Esophagus muscularis mucosa (tissue), 4 donors: ENCODE measurements around the gene VPS13D.

ENCODE experiments used
- EP300 ChIP-seq: sonication (generic); formaldehyde crosslinking; IDR thresholded peaks from one replicate; pipeline ENCODE4 v1.6.1; 2017; ENCODE audit warnings: antibody characterized with exemption
- POLR2A ChIP-seq: fragments of 450-650 bp; IDR thresholded peaks from one replicate; pipeline ENCODE4 v1.6.1; 2017; ENCODE audit warnings: antibody characterized with exemption, moderate library complexity, mild to moderate bottlenecking, low read depth
- POLR2AphosphoS5 ChIP-seq, 2 donors: sonication (generic); formaldehyde crosslinking; IDR thresholded peaks; one replicate each; pipeline ENCODE4 v1.6.1; 2017; ENCODE audit warnings: antibody characterized with exemption in 2 of 2
- TF ChIP-seq, protein P1 (sequence below), 3 experiments: fragments of 200-600 bp in 2 of 3; fragments of 450-650 bp in 1 of 3; sonication (generic) in 2 of 3; IDR thresholded peaks; one replicate each; pipeline ENCODE4 v1.5.1; 2017 to 2019; ENCODE audit warnings: antibody characterized with exemption in 3 of 3, mild to moderate bottlenecking in 2 of 3, moderate library complexity in 1 of 3

DNA sequence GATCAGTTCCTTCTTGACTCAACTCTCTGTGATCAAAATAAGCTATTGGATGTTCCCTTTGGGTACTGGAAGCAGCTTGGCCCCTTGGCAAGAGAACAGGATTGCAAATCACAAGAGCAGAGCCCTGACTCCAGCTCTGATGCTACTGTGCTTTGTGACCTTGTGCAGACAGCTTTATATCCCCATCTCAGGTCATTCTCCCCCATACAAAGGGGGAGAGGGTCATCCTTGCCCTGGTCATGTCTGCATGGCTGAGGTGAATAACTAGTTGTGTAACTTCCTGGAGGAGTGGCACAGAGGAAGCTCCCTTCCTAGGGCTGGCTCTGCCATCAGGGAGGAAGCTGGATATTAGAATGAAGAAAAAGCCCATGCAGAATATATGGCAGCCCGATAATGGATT, 245.3 kb downstream of the VPS13D start:
- TF ChIP-seq, protein P1, sequence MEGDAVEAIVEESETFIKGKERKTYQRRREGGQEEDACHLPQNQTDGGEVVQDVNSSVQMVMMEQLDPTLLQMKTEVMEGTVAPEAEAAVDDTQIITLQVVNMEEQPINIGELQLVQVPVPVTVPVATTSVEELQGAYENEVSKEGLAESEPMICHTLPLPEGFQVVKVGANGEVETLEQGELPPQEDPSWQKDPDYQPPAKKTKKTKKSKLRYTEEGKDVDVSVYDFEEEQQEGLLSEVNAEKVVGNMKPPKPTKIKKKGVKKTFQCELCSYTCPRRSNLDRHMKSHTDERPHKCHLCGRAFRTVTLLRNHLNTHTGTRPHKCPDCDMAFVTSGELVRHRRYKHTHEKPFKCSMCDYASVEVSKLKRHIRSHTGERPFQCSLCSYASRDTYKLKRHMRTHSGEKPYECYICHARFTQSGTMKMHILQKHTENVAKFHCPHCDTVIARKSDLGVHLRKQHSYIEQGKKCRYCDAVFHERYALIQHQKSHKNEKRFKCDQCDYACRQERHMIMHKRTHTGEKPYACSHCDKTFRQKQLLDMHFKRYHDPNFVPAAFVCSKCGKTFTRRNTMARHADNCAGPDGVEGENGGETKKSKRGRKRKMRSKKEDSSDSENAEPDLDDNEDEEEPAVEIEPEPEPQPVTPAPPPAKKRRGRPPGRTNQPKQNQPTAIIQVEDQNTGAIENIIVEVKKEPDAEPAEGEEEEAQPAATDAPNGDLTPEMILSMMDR (IDR thresholded peaks at IDR 0.05): no peak
- TF ChIP-seq POLR2AphosphoS5 (IDR thresholded peaks at IDR 0.05) (no peak), POLR2A (no peak), EP300 (no peak)
